Stimulated activated CD4-positive, alpha-beta T cell treated with anti-CD3 and anti-CD28 coated beads, Interleukin-12 subunit alpha, Interleukin-12 subunit beta, amount 100 ng/mL, for 48 hours (primary cell): ENCODE results near the gene KCNE4.
"Not testable (repeated sequence)": the region's sequence is repeated elsewhere in the genome, so short reads cannot be mapped to it uniquely, and the experiment has no call there.

ENCODE experiments used
- DNase-seq, 3 donors: peaks; one replicate each; pipeline ENCODE4 v3.0.0-alpha.2; 2020; ENCODE audit warnings: low read depth in 2 of 3, low spot score in 1 of 3

The KCNE4 gene

GRCh38 chr2:223056701-223057418 is 4.9 kb downstream of the KCNE4 start:
- DNase-seq, result no peak

GRCh38 chr2:223057569-223057968 is 5.6 kb downstream of the KCNE4 start:
- no peak for DNase-seq

- no peak for DNase-seq
Observed at GRCh38 chr2:223058952-223059716, 7.1 kb downstream of the KCNE4 start.

GRCh38 chr2:223060201-223060825 is 8.3 kb downstream of the KCNE4 start:
- no peak for DNase-seq

- DNase-seq, result no peak
Observed at GRCh38 chr2:223062396-223062795, 10.4 kb downstream of the KCNE4 start.

- DNase-seq, result no peak
Observed at GRCh38 chr2:223065107-223065506, 13.1 kb downstream of the KCNE4 start.

- DNase-seq, result no peak
Observed at GRCh38 chr2:223066721-223067120, 14.7 kb downstream of the KCNE4 start.

GRCh38 chr2:223068071-223068470 is 16.1 kb downstream of the KCNE4 start:
- DNase-seq, result no peak

- DNase-seq, result no peak
Observed at GRCh38 chr2:223069465-223069864, 17.5 kb downstream of the KCNE4 start.

- no peak for DNase-seq
Observed at GRCh38 chr2:223069988-223070387, 18.0 kb downstream of the KCNE4 start.

GRCh38 chr2:223071139-223071538 is 19.1 kb downstream of the KCNE4 start:
- no peak for DNase-seq

- no peak for DNase-seq
Observed at GRCh38 chr2:223072826-223073225, 20.8 kb downstream of the KCNE4 start.

GRCh38 chr2:223075301-223076270 is 23.6 kb downstream of the KCNE4 start:
- DNase-seq, result no peak

- no peak for DNase-seq
Observed at GRCh38 chr2:223076573-223076972, 24.6 kb downstream of the KCNE4 start.

GRCh38 chr2:223078482-223078881 is 26.5 kb downstream of the KCNE4 start:
- no peak for DNase-seq

GRCh38 chr2:223079378-223079777 is 27.4 kb downstream of the KCNE4 start:
- no peak for DNase-seq

GRCh38 chr2:223079925-223080324 is 27.9 kb downstream of the KCNE4 start:
- no peak for DNase-seq

- not testable (repeated sequence) for DNase-seq
Observed at GRCh38 chr2:223080790-223081360, 28.9 kb downstream of the KCNE4 start.

GRCh38 chr2:223081789-223082188 is 29.8 kb downstream of the KCNE4 start:
- DNase-seq, result no peak

- DNase-seq, result no peak
Observed at GRCh38 chr2:223082706-223083105, 30.7 kb downstream of the KCNE4 start.
